Endothelial cell of umbilical vein (primary cell): ENCODE results near the gene NRXN3. TPM values are rescaled to one million over a fixed set of nuclear protein-coding genes. Genes with fewer than 3 reads are reported as not detected.

Experiments used
- BruUV-seq: library from RNA; stranded (reverse); fragments of 400-500 nt; replicated peaks from 2 replicates; lab custom pipeline; 2021; lab: Mats Ljungman, UMichigan
- CTCF ChIA-PET: fragments of 300-600, 350-600 bp; sonication (Branson Sonifier 250); formaldehyde crosslinking; loops from one replicate; lab custom pipeline; 2021; ENCODE audit warnings: antibody characterized with exemption, inconsistent platforms; lab: Charles Lee
- POLR2A ChIA-PET: fragments of 300-600, 350-600 bp; sonication (Branson Sonifier 250); formaldehyde crosslinking; loops from one replicate; lab custom pipeline; 2021; ENCODE audit warnings: antibody characterized with exemption, inconsistent platforms; lab: Charles Lee
- DNase-seq: peaks from one replicate; pipeline ENCODE4 v3.0.0-alpha.2; 2011; ENCODE audit warnings: low read depth, low spot score
- FAIRE-seq: peaks from 2 replicates; lab custom pipeline; 2011; peaks lifted over from hg19 to GRCh38; lab: Jason Lieb, UNC
- H2AFZ ChIP-seq: 2 replicates; pipeline ENCODE4 v1.6.0; 2012; ENCODE audit warnings: low read depth, low read length, control low read depth, inconsistent platforms
- H3K27ac ChIP-seq: 2 replicates; pipeline ENCODE4 v1.5.1; 2011; ENCODE audit warnings: low read depth, mild to moderate bottlenecking, control low read depth, low read length, moderate library complexity; ENCODE audit not compliant: insufficient read depth
- H3K27me3 ChIP-seq, 2 experiments: 2 replicates each; pipeline versions ENCODE4 v1.6.0 to v1.6.1; 2011; ENCODE audit warnings: low read length in 2 of 2, mixed read lengths in 1 of 2; ENCODE audit not compliant: control insufficient read depth in 2 of 2, insufficient read depth in 2 of 2
- H3K36me3 ChIP-seq, 2 experiments: 2 replicates in 1 of 2; 3 replicates in 1 of 2; pipeline ENCODE4 v1.5.1; 2011; ENCODE audit warnings: low read length in 2 of 2, mild to moderate bottlenecking in 1 of 2, moderate library complexity in 1 of 2; ENCODE audit not compliant: control insufficient read depth in 2 of 2, insufficient read depth in 2 of 2; ENCODE audit errors: extremely low read depth in 1 of 2
- H3K4me1 ChIP-seq: 3 replicates; pipeline ENCODE4 v1.5.1; 2011; ENCODE audit warnings: mild to moderate bottlenecking, low read length; ENCODE audit not compliant: control insufficient read depth, insufficient read depth; ENCODE audit errors: extremely low read depth
- H3K4me2 ChIP-seq: 2 replicates; pipeline ENCODE4 v1.6.1; 2011; ENCODE audit warnings: low read length, control low read depth, mixed read lengths; ENCODE audit not compliant: insufficient read depth
- H3K4me3 ChIP-seq, 3 experiments: fragments of 200-600 bp in 1 of 3; sonication (generic), shearing (Covaris generic) in 1 of 3; replicated peaks in 1 of 3; 2 replicates each; pipeline ENCODE4 v1.5.1; 2011 to 2016; ENCODE audit warnings: control low read depth in 3 of 3, low read length in 3 of 3, mild to moderate bottlenecking in 2 of 3, inconsistent platforms in 1 of 3, low read depth in 1 of 3, moderate library complexity in 1 of 3; ENCODE audit not compliant: insufficient read depth in 1 of 3
- H3K79me2 ChIP-seq: 2 replicates; pipeline ENCODE4 v1.6.0; 2012; ENCODE audit warnings: low read length, inconsistent platforms; ENCODE audit not compliant: control insufficient read depth, insufficient read depth
- H3K9ac ChIP-seq: replicated peaks from 2 replicates; pipeline ENCODE3; 2011; ENCODE audit warnings: low read length, control low read depth; ENCODE audit not compliant: insufficient read depth; ENCODE audit errors: extremely low read depth
- H3K9me1 ChIP-seq: replicated peaks from 3 replicates; pipeline ENCODE4 v1.6.0; 2011; ENCODE audit warnings: mild to moderate bottlenecking, low read length; ENCODE audit not compliant: control insufficient read depth, insufficient read depth; ENCODE audit errors: extremely low read depth
- H3K9me3 ChIP-seq: replicated peaks from 2 replicates; pipeline ENCODE4 v1.5.1; 2012; ENCODE audit warnings: low read length, inconsistent platforms; ENCODE audit not compliant: control insufficient read depth, insufficient read depth
- H4K20me1 ChIP-seq: replicated peaks from 2 replicates; pipeline ENCODE3; 2011; ENCODE audit warnings: mild to moderate bottlenecking, low read length; ENCODE audit not compliant: control insufficient read depth, insufficient read depth; ENCODE audit errors: extremely low read depth
- EZH2 ChIP-seq: IDR thresholded peaks from 2 replicates; pipeline ENCODE4 v1.6.1; 2012; ENCODE audit warnings: borderline replicate concordance, low read depth, mild to moderate bottlenecking, moderate library complexity, low read length, inconsistent platforms; ENCODE audit not compliant: severe bottlenecking
- FOS ChIP-seq: IDR thresholded peaks from 2 replicates; pipeline ENCODE4 v1.6.1; 2011; ENCODE audit warnings: mild to moderate bottlenecking, low read length, moderate library complexity, borderline replicate concordance; ENCODE audit not compliant: insufficient read depth
- GATA2 ChIP-seq: IDR thresholded peaks from 2 replicates; pipeline ENCODE4 v1.7.0; 2011; ENCODE audit warnings: low read depth, mild to moderate bottlenecking, moderate library complexity, mixed read lengths, low read length; ENCODE audit not compliant: insufficient read length, insufficient read depth
- JUN ChIP-seq: IDR thresholded peaks from 2 replicates; pipeline ENCODE4 v1.6.1; 2011; ENCODE audit warnings: borderline replicate concordance, low read depth; ENCODE audit not compliant: insufficient read length, insufficient read depth
- MYC ChIP-seq: IDR thresholded peaks from one replicate; pipeline ENCODE4 v1.6.1; 2011; ENCODE audit warnings: mild to moderate bottlenecking, low read depth, low read length
- POLR2A ChIP-seq: IDR thresholded peaks from 2 replicates; pipeline ENCODE4 v1.6.1; 2012; ENCODE audit warnings: low read depth, mild to moderate bottlenecking, control low read depth, low read length
- POLR2AphosphoS5 ChIP-seq: IDR thresholded peaks from 2 replicates; pipeline ENCODE4 v1.6.1; 2012; ENCODE audit warnings: low read depth, mild to moderate bottlenecking, control low read depth, low read length, moderate library complexity; ENCODE audit not compliant: insufficient read depth
- dilution Hi-C: fragments of 300-500 bp; cut with MboI; formaldehyde crosslinking; loops from one replicate; pipeline ENCODE4 v1.15.0; 2019; ENCODE audit warnings: low sequenced_read_pairs; ENCODE audit not compliant: extremely low pct_ligation_motif_present
- intact Hi-C: fragments of 100-400 bp; cut with micrococcal nuclease; formaldehyde crosslinking; loops from one replicate; pipeline ENCODE4 v1.10.0; 2022
- polyA plus RNA-seq, 4 experiments: library from polyadenylated mRNA; depleted of rRNA in 3 of 4; stranded (reverse) in 3 of 4; unstranded in 1 of 4; fragments of >200 nt; gene quantifications; 2 replicates each; pipeline versions ENCODE4 v1.2.1 to v1.2.3, GENCODE V29; 2011 to 2012; ENCODE audit warnings: missing spikeins in 1 of 4
- total RNA-seq: library from RNA; stranded (reverse); gene quantifications from 2 replicates; pipeline ENCODE4 v1.2.3, GENCODE V29; 2021
- TF ChIP-seq, protein P1 (sequence below): IDR thresholded peaks from 2 replicates; pipeline ENCODE4 v1.6.1; 2011; ENCODE audit not compliant: insufficient read depth, insufficient read length
- TF ChIP-seq, protein P2 (sequence below), 2 donors: IDR thresholded peaks; 1 replicate in 1 of 2; 2 replicates in 1 of 2; pipeline ENCODE4 v1.5.1; 2011; ENCODE audit warnings: low read length in 2 of 2, mild to moderate bottlenecking in 2 of 2, moderate library complexity in 2 of 2, control low read depth in 1 of 2, inconsistent platforms in 1 of 2, low read depth in 1 of 2; ENCODE audit not compliant: insufficient read depth in 1 of 2; ENCODE audit errors: extremely low read depth in 1 of 2

NRXN3 gene
- total and polyA plus RNA-seq, 2 donors (not counting 3 experiments of a cell fraction or from before 2014, with no cell fraction given), result 0.72 to 4.2 TPM

DNA sequence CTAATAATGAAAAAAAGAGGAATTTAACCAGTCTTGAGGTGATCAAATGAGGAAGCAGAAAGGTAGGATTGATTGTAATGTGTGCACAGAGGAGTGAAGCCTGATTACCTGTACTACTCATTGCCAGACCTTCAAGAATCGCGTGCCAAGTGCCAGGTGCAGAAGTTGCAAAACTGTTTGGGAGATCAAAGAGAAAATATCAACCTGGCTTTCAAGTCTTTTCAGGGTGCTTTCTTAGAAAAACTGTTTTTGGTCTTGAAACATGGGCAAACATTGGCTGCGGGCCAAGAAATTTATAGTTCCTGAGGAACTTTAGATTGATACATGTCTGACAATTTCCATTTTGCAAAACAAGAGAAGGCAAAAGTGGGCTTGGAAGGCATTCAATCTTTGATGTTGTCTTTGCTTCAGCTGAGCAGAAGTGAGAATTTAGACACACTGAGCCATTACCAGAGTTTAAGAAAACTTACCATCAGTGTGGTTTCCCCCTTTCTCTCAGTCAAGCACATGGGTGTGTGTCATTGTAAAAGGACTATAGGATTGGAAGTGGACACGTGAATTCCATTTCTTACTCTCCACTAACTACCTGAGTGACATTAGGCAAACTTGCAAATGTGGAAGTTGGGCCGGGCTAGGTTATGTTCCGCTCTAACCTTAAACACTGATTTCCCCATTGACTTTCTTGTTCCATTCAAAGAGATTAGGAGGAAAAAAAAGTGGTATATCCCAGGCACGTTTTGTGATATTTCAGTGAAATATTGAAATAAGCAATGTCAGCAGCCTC, 1555.0 kb downstream of the NRXN3 start:
- no peaks in the 10 kb centered on the region for H4K20me1 ChIP-seq
- H2AFZ ChIP-seq, result no peak overlapping the region
- dilution Hi-C loops, result no loop called here
- no peaks in the 10 kb centered on the region for H3K27me3 ChIP-seq
- H3K79me2 ChIP-seq, result no peaks in the 10 kb centered on the region
- no peak for FAIRE-seq
- H3K9ac ChIP-seq, result no peak overlapping the region
- no peak overlapping the region for H3K4me3 ChIP-seq
- no peaks in the 10 kb centered on the region for H3K36me3 ChIP-seq
- ChIA-PET CTCF (no interaction called here), POLR2A (no interaction called here)
- intact Hi-C loops, result no loop called here
- no peaks in the 10 kb centered on the region for H3K4me1 ChIP-seq
- no TSS peak for BruUV-seq
- TF ChIP-seq POLR2A (no peak), POLR2AphosphoS5 (no peak), JUN (no peak), EZH2 (no peak), GATA2 (no peak), MYC (no peak), FOS (no peak)
- TF ChIP-seq, protein P1, sequence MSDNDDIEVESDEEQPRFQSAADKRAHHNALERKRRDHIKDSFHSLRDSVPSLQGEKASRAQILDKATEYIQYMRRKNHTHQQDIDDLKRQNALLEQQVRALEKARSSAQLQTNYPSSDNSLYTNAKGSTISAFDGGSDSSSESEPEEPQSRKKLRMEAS, result no peak
- TF ChIP-seq, protein P2, sequence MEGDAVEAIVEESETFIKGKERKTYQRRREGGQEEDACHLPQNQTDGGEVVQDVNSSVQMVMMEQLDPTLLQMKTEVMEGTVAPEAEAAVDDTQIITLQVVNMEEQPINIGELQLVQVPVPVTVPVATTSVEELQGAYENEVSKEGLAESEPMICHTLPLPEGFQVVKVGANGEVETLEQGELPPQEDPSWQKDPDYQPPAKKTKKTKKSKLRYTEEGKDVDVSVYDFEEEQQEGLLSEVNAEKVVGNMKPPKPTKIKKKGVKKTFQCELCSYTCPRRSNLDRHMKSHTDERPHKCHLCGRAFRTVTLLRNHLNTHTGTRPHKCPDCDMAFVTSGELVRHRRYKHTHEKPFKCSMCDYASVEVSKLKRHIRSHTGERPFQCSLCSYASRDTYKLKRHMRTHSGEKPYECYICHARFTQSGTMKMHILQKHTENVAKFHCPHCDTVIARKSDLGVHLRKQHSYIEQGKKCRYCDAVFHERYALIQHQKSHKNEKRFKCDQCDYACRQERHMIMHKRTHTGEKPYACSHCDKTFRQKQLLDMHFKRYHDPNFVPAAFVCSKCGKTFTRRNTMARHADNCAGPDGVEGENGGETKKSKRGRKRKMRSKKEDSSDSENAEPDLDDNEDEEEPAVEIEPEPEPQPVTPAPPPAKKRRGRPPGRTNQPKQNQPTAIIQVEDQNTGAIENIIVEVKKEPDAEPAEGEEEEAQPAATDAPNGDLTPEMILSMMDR (IDR thresholded peaks at IDR 0.05; ENCODE audit: extremely low read depth in 1 of 2, insufficient read depth in 1 of 2, low read depth in 1 of 2, low read length in 2 of 2), result no peak
- no peak overlapping the region for H3K27ac ChIP-seq
- no peaks in the 10 kb centered on the region for H3K9me1 ChIP-seq
- no peaks in the 10 kb centered on the region for H3K9me3 ChIP-seq
- DNase-seq, result no peak
- no peak overlapping the region for H3K4me2 ChIP-seq
